HG03354 (cell line): Measurements from ENCODE around the gene SPHK2.
"Not testable (repeated sequence)": the region's sequence is repeated elsewhere in the genome, so short reads cannot be mapped to it uniquely, and the experiment has no call there.

Experiments used
- ATAC-seq: cut with Tn5 transposase; IDR thresholded peaks from one replicate; pipeline ENCODE4 v1.9.1; 2021; ENCODE audit warnings: mild to moderate bottlenecking; ENCODE audit not compliant: unreplicated experiment, poor library complexity, severe bottlenecking

SPHK2 gene

DNA sequence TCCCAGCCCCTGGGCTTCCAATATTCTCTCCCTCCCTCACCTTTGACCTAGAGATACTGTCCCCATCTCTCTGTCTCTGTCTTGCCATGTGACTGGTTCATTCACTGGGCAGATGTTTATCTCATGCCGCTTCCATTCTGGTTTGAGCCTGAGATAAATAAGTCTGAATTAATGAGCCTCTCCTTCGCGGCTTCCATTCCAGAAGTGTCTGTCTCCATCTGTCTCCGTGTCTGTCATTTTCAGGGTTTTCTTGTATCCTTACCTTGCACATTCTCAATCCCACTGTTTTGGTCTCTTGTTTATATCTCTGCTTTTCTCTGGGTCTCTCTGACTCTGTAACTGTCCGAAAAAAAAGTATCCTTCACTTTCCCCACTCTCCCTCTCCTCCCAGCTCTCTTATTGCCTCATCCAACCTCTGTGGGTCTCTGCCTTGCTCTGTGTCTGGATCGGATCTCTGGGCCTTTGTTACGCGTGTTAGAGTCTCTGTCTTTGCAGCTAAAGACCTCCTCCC is 4.3 kb downstream of the SPHK2 start:
- no peak for ATAC-seq

DNA sequence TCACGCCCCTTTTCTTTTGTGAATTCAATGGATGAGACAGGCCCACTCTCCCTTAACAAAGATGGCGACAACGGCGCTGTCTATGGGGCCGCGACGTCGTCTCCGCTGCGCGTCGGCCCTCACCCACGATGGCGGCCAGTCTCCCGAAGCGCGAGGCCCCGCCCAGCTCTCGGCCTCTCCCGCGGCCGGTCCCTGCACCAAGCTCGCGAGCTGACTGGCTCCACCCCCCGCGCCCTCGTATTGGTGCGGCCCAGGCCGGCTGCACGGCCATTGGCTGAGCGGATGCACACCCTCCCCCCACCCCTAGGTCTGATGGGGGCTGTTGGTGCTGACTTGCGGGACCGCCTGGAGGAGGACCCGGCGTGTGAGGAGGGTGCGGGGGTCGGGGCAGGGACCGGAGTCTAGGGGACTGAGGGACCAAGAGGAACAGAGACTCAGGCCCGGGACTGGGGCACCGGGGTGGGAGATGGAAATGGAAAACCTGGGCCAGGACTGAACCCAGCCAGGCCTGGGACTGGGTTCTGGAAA is 4.8 kb downstream of the SPHK2 start:
- peak; percentile 70 for ATAC-seq

DNA sequence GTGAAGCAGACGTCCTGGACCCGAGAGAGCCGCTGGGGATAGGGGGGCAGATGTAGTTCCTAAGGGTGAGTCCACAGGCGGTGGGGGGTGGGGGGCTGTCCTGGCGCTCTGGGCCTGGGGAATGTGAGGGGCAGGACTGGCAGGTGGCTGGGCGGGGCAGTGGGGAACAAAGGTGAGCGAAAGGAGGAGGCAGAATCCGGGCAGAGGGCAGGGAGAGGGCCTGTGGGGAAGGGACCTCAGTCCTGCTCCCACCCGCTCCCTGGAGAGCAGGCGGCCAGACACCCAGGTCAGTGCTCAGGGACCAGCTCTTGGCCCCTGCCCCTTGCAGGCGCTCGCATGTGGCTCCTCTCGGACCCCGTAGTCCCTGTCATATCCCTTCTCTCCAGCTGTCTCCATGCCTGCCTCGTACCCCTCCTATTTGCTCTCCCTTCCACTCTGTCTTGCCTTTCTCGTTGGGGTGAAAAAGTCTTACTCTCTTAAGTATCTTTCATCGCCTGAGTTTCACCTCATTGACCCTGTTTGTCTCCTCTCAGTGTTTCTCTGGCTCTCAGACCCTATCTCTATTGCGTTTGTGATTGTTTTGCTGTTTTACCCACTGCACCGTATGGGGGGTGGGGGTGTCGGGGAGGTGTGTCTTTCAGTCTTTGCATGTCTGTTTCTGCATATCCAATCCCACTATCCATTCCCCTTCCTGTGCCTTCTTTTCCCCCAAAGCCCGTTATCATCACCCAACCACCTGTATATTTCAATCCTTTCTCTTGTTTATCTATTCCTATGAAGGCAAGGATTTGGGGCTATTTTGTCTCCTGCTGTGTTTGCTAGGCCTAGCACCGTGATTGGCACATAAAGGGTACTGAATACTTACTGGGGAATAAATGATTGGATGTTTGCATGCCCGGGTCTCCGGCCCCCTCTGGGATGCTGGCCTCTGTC is 5.8 kb downstream of the SPHK2 start:
- ATAC-seq = no peak

DNA sequence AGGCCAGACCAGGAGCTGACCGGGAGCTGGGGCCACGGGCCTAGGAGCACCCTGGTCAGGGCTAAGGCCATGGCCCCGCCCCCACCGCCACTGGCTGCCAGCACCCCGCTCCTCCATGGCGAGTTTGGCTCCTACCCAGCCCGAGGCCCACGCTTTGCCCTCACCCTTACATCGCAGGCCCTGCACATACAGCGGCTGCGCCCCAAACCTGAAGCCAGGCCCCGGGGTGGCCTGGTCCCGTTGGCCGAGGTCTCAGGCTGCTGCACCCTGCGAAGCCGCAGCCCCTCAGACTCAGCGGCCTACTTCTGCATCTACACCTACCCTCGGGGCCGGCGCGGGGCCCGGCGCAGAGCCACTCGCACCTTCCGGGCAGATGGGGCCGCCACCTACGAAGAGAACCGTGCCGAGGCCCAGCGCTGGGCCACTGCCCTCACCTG is 6.6 kb downstream of the SPHK2 start:
- ATAC-seq = no peak

DNA sequence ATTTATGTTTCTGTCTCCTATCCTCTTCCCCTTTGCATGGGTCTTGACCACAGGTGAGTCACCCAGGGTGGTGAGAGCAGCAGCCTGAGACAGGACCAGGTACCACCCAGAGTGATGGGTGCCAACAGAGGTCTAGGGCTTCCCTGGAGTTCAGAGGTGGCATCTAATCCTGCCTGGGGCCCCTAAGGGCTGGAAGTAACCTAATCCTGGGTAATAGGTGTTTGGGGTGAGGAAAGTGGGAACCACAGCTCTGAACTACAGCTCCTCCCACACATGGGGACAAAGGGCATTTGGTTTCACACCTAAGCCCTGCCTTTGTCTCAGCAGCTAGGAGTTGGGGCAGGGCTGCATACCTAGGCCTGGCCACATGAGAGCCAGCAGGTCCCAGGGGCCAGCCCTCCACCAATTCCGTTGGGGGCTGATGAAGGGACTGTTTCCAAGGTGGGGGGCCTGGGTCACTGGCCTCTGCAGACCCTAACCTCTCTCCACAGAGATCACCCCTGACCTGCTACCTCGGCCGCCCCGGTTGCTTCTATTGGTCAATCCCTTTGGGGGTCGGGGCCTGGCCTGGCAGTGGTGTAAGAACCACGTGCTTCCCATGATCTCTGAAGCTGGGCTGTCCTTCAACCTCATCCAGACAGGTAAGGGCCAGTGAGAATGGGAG is 8.0 kb downstream of the SPHK2 start:
- ATAC-seq = no peak

DNA sequence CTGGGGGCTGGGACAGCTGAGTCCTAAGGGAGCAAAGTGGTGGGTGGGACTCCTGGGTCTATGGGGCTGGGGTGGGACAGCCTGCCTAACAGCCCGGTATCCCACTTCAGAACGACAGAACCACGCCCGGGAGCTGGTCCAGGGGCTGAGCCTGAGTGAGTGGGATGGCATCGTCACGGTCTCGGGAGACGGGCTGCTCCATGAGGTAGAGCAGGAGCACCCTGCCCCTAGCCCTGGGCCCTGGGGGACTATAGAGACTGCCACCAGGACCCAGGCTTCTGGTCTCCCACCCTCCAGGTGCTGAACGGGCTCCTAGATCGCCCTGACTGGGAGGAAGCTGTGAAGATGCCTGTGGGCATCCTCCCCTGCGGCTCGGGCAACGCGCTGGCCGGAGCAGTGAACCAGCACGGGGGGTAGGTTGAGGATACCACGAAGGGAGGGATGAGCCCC is 8.6 kb downstream of the SPHK2 start:
- no peak for ATAC-seq

DNA sequence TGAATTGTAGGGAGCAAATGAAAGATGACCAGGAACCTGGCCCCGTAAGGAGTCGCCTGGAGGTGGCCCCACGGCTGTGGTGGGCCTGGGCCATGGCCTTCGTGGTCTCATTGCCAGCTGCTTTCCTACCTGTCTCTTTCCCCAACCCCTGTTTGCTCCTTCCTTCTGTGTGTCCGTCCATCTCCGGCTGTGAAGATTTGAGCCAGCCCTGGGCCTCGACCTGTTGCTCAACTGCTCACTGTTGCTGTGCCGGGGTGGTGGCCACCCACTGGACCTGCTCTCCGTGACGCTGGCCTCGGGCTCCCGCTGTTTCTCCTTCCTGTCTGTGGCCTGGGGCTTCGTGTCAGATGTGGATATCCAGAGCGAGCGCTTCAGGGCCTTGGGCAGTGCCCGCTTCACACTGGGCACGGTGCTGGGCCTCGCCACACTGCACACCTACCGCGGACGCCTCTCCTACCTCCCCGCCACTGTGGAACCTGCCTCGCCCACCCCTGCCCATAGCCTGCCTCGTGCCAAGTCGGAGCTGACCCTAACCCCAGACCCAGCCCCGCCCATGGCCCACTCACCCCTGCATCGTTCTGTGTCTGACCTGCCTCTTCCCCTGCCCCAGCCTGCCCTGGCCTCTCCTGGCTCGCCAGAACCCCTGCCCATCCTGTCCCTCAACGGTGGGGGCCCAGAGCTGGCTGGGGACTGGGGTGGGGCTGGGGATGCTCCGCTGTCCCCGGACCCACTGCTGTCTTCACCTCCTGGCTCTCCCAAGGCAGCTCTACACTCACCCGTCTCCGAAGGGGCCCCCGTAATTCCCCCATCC is 9.4 kb downstream of the SPHK2 start:
- no peak for ATAC-seq

DNA sequence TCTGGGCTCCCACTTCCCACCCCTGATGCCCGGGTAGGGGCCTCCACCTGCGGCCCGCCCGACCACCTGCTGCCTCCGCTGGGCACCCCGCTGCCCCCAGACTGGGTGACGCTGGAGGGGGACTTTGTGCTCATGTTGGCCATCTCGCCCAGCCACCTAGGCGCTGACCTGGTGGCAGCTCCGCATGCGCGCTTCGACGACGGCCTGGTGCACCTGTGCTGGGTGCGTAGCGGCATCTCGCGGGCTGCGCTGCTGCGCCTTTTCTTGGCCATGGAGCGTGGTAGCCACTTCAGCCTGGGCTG is 9.9 kb downstream of the SPHK2 start:
- ATAC-seq = no peak

DNA sequence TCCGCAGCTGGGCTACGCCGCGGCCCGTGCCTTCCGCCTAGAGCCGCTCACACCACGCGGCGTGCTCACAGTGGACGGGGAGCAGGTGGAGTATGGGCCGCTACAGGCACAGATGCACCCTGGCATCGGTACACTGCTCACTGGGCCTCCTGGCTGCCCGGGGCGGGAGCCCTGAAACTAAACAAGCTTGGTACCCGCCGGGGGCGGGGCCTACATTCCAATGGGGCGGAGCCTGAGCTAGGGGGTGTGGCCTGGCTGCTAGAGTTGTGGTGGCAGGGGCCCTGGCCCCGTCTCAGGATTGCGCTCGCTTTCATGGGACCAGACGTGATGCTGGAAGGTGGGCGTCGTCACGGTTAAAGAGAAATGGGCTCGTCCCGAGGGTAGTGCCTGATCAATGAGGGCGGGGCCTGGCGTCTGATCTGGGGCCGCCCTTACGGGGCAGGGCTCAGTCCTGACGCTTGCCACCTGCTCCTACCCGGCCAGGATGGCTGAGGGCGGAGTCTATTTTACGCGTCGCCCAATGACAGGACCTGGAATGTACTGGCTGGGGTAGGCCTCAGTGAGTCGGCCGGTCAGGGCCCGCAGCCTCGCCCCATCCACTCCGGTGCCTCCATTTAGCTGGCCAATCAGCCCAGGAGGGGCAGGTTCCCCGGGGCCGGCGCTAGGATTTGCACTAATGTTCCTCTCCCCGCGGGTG is 10.4 kb downstream of the SPHK2 start:
- no peak for ATAC-seq

DNA sequence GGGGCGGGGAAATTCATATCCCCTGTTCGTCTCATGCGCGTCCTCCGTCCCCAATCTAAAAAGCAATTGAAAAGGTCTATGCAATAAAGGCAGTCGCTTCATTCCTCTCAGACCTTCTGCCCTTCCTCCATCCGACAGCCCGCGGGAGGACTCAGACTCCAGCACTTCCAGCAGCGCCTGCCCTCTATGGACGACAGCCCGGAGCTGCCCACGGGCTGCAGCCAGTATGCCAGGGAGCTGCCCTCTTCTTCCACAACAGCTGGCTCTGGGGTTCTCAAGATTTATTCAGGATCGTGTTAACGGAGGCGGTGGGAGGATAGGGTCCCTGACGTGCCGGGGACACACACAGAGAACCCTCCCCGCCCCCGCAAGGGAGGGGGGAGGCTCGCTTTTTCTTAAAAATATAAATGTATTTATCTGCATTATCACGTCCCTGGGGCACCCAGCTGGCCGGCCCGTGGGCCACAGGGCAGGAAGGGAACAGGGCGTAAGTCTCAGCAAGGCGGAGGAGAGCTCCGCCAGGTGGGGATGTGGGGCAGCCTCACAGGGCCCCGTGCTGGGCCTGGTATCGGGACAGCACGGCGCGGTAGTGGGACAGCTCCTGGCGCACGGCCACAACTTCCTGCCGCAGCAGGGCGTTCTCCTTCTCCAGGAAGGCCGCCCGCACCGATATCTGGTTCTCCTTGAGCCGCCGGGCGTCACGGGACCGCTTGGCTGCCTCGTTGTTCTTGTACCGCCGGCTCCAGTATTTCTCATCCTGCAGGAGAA is 11.2 kb downstream of the SPHK2 start:
- ATAC-seq = no peak

DNA sequence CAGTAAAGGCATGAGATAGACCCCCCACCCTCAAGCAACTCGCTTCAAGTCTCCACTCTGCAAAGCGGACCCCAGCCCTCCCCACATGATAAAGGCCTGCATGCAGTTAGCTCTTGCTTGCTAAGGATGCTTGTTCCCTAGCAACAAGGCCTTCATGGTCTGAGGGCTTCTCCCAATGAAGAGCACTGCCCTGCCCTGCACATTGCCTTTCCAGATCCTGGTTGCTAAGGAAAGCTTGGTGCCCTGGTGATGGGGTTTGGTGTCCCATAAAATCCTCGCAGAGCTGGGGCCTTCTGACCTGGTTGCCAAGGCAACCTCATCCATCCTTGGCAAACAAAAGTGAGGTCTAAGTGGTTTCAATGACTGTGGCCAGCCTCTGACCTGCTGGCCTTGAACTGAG is 11.9 kb downstream of the SPHK2 start:
- no peak for ATAC-seq

DNA sequence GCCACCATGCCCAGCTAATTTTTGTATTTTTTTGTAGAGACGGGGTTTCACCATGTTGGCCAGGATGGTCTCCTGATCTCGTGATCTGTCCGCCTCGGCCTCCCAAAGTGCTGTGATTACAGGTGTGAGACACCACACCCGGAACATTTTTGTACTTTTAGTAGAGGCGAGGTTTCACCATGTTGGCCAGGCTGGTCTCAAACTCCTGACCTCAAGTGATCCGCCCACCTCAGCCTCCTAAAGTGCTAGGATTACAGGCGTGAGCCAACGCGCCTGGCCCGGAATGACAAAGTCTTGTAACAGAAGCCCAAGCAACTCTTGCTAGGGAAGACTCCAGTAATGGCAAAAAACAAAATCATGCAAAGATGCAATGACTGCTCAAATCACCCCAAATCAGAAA is 13.0 kb downstream of the SPHK2 start:
- ATAC-seq = not testable (repeated sequence)

DNA sequence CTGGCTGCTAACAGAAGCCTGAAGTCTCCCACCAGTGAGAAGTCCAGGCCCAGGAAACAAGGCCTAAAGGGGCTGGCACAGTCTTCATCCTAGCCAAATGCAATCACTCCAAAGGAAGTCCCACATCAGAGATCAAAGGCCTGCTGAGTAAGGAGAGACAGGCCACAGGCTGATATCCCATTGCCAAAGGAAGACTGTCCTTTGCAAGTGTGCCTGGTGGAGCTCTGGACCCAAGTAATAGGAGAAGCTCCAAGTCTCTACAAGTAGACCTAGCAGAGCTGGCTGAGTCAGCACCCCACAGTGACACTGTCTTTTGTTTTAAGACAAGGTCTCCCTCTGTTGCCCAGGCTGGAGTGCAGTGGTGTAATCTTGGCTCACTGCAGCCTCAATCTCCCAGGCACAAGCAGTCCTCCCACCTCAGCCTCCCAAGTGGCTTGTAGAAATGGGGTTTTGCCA is 13.4 kb downstream of the SPHK2 start:
- ATAC-seq = no peak

DNA sequence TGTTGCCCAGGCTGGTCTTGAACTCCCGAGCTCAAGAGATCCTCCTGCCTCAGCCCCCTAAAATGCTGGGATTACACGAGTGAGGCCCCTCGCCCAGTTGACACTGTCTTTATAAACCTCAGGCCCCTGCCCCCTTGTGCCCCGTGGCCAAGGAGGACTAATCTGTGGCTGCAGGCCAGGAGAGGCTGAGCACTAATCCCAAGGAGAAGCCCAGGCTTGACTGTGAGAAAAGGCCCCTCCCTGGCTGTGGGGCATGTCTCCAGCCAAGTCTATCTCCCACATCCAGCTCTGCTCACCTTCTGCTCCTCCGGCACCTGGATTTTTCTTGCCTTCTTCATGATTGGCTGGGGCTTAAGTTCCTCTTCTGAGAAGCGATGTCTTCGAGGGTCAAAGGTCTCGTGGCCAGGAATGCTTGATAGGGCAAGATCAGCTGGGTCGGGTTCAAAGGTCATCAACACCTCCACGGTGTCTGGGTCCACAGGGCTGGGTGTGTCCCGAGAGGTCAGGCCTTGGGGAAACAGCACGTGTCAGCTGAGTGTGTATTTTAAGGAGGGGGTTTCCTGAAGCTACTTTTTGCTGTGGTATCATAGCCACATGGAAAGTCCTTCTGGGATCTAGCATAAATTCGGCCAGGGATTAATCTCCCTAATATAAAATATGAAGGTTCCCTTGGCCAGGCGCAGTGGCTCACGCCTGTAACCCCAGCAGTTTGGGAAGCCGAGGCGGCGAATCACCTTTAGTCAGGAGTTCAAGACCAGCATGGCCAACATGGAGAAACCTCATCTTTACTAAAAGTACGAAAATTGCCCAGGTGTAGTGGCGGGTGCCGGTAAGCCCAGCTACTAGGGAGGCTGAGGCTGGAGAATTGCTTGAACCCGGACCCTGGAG is 14.1 kb downstream of the SPHK2 start:
- ATAC-seq = no peak

DNA sequence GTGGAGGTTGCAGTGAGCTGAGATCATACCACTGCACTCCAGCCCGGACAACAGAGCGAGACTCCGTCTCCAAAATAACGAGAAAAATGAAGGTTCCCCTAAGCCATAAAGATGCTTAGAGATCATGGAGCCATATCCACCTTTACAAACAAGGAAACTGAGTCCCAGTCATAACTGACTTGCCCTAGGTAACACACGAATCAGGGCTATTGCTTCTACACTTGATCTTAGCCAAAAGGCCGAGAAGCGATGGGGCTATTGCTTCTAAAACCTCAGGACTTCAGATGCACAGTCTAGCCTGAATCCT is 14.7 kb downstream of the SPHK2 start:
- no peak for ATAC-seq

DNA sequence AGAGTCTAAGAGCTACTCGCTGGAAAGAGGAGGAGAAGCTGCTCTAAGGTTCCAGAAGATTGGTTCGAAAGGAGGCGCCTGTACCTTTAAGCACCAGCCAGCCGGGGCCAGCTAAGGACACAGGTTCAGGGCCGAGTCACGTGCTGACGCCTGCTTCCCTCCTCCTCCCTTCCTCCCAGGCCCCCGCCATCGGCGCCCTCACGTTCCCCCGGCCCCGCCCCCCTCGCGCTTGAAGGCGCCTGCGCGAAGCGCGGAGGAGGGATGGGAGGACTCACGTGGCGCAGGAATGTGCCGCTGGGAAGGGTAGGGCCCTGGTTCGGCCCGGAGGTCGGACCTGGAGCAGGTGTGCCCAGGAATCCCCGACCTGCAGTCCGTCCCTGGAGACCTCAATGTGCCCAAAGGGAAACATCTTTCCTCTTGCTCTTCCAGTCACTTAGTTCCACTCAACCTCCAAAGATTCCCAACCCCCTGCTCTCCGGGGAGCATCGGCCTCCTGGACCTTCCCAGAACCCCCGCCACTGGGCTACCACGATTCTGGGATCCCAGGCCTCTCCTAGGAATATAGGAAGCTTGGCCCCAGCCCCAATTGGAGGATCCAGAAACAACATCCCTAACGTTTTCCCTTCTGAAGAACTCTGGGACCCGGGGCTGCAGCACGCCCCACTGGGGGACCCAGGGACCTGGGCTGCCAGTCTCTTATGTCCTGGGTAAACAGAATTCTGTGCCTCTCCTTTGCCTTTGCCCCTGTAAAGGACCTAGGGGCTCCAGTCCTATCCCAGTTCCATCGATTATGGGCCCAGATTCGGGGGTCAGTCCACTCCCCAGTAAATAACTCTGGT is 15.3 kb downstream of the SPHK2 start:
- ATAC-seq = peak; percentile 30
